Activated CD8-positive, alpha-beta T cell treated with anti-CD3 and anti-CD28 coated beads for 36 hours (primary cell): ENCODE measurements around the gene SETMAR. TPM values are rescaled to one million over a fixed set of nuclear protein-coding genes. Genes with fewer than 3 reads are reported as not detected.
"Not testable (repeated sequence)": the region's sequence is repeated elsewhere in the genome, so short reads cannot be mapped to it uniquely, and the experiment has no call there.

ENCODE experiments used
- ATAC-seq: fragments of 200-7000 bp; cut with Tn5 transposase; one replicate; pipeline ENCODE4 v1.10.0; 2021; ENCODE audit warnings: mild to moderate bottlenecking, moderate library complexity
- CTCF ChIA-PET: fragments of 350-600 bp; sonication (Branson Sonifier 250); formaldehyde crosslinking; loops from one replicate; lab custom pipeline; 2021; ENCODE audit warnings: antibody characterized with exemption; lab: Charles Lee
- POLR2A ChIA-PET: fragments of 350-600 bp; sonication (Branson Sonifier 250); formaldehyde crosslinking; loops from one replicate; lab custom pipeline; 2021; ENCODE audit warnings: antibody characterized with exemption; lab: Charles Lee
- DNase-seq: peaks from one replicate; pipeline ENCODE4 v3.0.0-alpha.2; 2020
- H3K27ac Mint-ChIP-seq: one replicate; pipeline ENCODE4 v1.8.0; 2021; ENCODE audit warnings: mild to moderate bottlenecking, mixed read lengths
- H3K27me3 Mint-ChIP-seq: one replicate; pipeline ENCODE4 v1.8.0; 2021; ENCODE audit warnings: mixed read lengths
- H3K36me3 Mint-ChIP-seq: one replicate; pipeline ENCODE4 v1.8.0; 2021; ENCODE audit warnings: low read depth, mixed read lengths
- H3K4me1 Mint-ChIP-seq: one replicate; pipeline ENCODE4 v1.8.0; 2021; ENCODE audit warnings: low read depth, mixed read lengths
- H3K4me3 Mint-ChIP-seq: one replicate; pipeline ENCODE4 v1.8.0; 2021; ENCODE audit warnings: mild to moderate bottlenecking, moderate library complexity, mixed read lengths
- H3K9me3 Mint-ChIP-seq: one replicate; pipeline ENCODE4 v1.8.0; 2021; ENCODE audit warnings: mixed read lengths
- intact Hi-C: fragments of 100-400 bp; cut with micrococcal nuclease; formaldehyde crosslinking; loops from one replicate; pipeline ENCODE4 v1.10.0; 2022
- total RNA-seq, 2 experiments: library from RNA; stranded (reverse); gene quantifications; one replicate each; pipeline ENCODE4 v1.2.3, GENCODE V29; 2021
- TF ChIP-seq, protein P1 (sequence below): fragments of 200-600 bp; IDR thresholded peaks from one replicate; pipeline ENCODE4 v1.8.0; 2022; ENCODE audit warnings: antibody characterized with exemption, mild to moderate bottlenecking

SETMAR gene
- total RNA-seq, 2 experiments from 2014 or later: 13.6 to 14.6 TPM

DNA sequence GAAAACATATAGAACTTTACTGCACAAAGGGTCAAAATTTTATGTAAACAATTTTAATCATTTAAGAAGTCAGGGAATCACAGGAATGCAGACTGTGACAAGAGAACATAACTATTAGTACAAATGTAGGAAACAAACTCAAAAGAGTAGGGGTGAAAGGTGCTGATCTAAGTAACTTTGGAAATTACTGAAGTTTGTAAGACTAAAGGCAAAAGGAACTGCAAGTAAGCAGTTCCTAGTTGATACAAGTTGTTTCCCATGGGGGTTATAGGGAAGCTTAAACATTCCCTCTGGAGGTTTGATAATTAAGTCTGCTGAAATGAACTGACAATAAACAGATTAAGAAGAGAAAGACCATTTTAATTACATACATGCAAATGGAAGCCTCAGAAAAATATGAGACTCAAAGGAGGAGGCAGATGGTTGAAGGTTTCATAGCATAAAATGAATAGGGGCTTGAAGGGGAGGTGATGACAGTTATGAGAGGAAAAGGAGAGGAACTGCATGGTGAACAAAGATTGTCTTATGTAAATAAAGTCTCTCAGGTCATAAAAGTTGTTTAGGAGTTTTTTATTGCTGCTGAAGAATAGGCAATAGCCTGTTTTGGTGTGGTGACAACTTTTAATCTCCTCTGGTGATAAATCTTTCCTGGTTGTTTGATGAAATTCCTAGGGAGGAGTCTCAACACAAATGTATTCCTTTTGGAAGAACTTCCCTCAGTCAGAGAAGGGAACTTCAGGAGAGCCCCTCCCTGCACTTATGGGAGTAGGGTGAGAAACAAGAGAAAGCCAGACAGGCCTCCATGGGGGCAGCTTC is 17.1 kb downstream of the SETMAR start:
- intact Hi-C loops: no loop called here
- ChIA-PET POLR2A (no interaction called here), CTCF (no interaction called here)
- ATAC-seq: no peak
- Mint-ChIP-seq H3K4me1 (peaks cover 4% of the 10 kb centered on the region), H3K4me3 (no peak overlapping the region), H3K9me3 (no peaks in the 10 kb centered on the region), H3K27ac (no peak overlapping the region), H3K36me3 (peaks cover 17% of the 10 kb centered on the region), H3K27me3 (no peaks in the 10 kb centered on the region)
- no peak for DNase-seq
- TF ChIP-seq, protein P1, sequence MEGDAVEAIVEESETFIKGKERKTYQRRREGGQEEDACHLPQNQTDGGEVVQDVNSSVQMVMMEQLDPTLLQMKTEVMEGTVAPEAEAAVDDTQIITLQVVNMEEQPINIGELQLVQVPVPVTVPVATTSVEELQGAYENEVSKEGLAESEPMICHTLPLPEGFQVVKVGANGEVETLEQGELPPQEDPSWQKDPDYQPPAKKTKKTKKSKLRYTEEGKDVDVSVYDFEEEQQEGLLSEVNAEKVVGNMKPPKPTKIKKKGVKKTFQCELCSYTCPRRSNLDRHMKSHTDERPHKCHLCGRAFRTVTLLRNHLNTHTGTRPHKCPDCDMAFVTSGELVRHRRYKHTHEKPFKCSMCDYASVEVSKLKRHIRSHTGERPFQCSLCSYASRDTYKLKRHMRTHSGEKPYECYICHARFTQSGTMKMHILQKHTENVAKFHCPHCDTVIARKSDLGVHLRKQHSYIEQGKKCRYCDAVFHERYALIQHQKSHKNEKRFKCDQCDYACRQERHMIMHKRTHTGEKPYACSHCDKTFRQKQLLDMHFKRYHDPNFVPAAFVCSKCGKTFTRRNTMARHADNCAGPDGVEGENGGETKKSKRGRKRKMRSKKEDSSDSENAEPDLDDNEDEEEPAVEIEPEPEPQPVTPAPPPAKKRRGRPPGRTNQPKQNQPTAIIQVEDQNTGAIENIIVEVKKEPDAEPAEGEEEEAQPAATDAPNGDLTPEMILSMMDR: no peak

DNA sequence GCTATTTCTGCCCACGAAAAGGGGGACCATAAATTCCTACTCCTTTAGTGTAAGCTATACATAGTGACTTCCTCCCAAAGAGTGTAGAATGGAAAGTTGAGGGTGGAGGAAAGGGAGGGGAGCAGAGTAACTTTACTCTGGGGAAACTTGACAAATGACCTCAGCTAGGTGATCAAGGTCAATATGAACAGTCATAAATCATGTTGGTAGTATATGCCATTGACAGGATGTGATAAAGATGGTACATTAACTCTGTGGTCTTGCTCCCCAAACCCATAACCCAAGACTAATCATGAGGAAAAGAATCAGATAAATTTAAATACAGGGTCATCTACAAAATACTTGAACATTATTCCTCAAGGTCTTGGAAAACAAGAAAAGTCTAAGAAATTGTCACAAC is 18.6 kb downstream of the SETMAR start:
- Mint-ChIP-seq H3K4me3 (no peak overlapping the region), H3K36me3 (peaks cover 9% of the 10 kb centered on the region), H3K4me1 (peaks cover 4% of the 10 kb centered on the region), H3K9me3 (no peaks in the 10 kb centered on the region), H3K27ac (no peak overlapping the region), H3K27me3 (no peaks in the 10 kb centered on the region)
- TF ChIP-seq, protein P1: no peak
- intact Hi-C loops: no loop called here
- POLR2A ChIA-PET: interaction anchor here (1.1 kb wide), 1 partner anchor 9 kb away, joined by 3 read pairs; no protein-coding TSS in a partner anchor
- CTCF ChIA-PET: no interaction called here
- DNase-seq (no peak), ATAC-seq (no peak)

DNA sequence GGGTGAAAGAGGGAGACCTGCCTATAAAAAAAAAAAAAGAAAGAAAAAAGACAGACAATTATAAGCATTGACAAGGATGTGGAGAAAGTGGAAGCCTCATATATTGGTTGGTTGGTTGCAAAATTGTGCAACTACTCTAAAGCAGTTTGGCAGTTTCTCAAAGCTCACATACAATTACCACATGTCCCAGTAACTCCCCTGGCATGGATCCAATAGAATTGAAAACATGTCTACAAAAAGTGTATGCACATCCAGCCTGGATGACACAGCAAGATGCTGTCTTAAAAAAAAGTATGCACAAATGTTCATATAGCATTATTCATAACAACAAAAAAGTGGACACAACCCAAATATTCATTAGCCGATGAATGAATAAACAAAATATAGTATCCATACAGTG is 19.5 kb downstream of the SETMAR start:
- Mint-ChIP-seq H3K36me3 (peaks cover 6% of the 10 kb centered on the region), H3K27ac (no peak overlapping the region), H3K9me3 (peaks cover 5% of the 10 kb centered on the region), H3K4me1 (peaks cover 4% of the 10 kb centered on the region), H3K27me3 (no peaks in the 10 kb centered on the region), H3K4me3 (no peak overlapping the region)
- intact Hi-C loops: no loop called here
- CTCF ChIA-PET: interaction anchor here (0.7 kb wide), 1 partner anchor 28 kb away, joined by 3 read pairs; no protein-coding TSS in a partner anchor
- POLR2A ChIA-PET: no interaction called here
- TF ChIP-seq, protein P1: no peak
- ATAC-seq (no peak), DNase-seq (no peak)

DNA sequence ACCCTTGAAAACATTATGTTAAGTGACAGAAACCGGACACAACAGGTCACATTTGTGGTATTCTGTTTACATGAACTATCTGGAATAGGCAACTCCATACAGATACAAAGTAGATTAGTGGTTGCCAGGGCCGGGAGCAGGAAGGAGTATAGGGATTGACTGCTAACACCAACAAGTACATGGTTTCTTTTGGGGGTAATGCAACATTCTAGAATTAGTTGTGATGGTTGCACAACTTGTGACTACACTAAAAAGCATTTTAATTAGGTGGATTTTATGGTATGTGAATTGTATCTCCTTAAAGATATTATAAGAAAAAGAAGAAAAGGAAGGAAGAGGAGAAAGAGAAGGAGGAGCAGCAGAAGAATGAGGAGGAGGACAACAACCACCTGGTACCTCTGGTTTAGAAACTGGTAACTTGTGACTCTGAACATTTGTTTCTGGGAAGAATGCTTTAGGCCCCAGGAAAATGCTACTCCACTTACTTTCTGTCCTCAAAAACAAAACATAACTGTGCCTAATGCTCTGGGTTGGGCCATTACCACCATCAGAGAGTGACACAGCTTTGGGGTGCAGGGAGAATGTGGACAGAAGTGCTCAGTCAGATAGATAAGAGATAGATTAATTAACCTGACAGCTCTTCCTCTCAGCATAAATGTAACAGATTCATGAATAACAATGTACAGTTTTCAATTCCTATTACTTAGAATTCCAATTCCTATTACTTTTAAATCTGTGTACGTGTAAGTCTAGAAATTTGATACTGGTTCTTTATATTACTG is 20.3 kb downstream of the SETMAR start:
- DNase-seq (no peak), ATAC-seq (no peak)
- Mint-ChIP-seq H3K27me3 (no peaks in the 10 kb centered on the region), H3K9me3 (peaks cover 8% of the 10 kb centered on the region), H3K27ac (no peak overlapping the region), H3K4me1 (peaks cover 4% of the 10 kb centered on the region), H3K4me3 (no peak overlapping the region), H3K36me3 (peaks cover 4% of the 10 kb centered on the region)
- POLR2A ChIA-PET: no interaction called here
- intact Hi-C loops: no loop called here
- CTCF ChIA-PET: interaction anchor here (0.7 kb wide), 1 partner anchor 27 kb away, joined by 3 read pairs; no protein-coding TSS in a partner anchor
- TF ChIP-seq, protein P1: no peak

DNA sequence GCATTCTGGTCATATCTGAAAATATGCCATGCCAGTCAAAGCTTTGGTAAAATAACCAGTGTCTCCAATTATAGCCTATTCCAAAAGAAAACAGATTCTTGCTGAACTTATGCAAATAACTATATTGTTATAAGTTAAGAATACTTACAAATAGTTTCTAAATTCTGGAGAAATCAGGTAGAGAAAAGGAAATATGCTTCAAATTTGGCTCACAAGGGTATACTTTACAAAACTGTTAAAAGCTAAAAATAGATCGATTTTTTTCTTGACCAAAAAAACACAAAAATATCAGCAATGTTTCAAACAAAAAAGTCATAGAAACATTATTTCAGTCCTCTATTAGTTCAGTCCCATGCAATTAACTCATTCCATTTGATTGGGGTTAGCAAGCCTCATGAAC is 23.7 kb downstream of the SETMAR start:
- Mint-ChIP-seq H3K27me3 (no peaks in the 10 kb centered on the region), H3K27ac (no peak overlapping the region), H3K4me3 (no peak overlapping the region), H3K9me3 (peaks cover 25% of the 10 kb centered on the region), H3K36me3 (peaks cover 19% of the 10 kb centered on the region), H3K4me1 (peaks cover under 1% of the 10 kb centered on the region)
- intact Hi-C loops: no loop called here
- TF ChIP-seq, protein P1: no peak
- POLR2A ChIA-PET: no interaction called here
- DNase-seq (no peak), ATAC-seq (no peak)
- CTCF ChIA-PET: interaction anchor here (1.4 to 2.3 kb wide), 3 partner anchors 12 to 306 kb away, joined by 4 to 10 read pairs (median 8); no protein-coding TSS in a partner anchor

DNA sequence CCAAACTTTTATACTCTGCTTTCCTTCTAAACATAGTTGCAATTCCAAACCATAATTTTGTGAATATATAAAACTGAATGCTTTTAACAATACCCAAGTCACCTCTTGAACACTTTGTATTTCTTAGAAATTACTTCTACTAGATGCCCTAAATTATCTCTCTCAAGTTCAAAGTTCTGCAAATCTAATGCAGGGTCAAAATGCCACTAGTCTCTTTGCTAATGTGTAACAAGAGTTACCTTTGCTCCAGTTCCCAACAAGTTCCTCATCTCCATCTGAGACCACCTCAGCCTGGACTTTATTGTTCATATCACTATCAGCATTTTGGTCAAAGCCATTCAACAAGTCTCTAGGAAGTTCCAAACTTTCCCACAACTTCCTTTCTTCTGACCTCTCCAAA is 26.6 kb downstream of the SETMAR start:
- H3K4me1 Mint-ChIP-seq, POLR2A ChIA-PET, intact Hi-C loops, DNase-seq, CTCF ChIA-PET, ATAC-seq, H3K27ac Mint-ChIP-seq, H3K27me3 Mint-ChIP-seq, H3K4me3 Mint-ChIP-seq: not testable (repeated sequence)
- Mint-ChIP-seq H3K9me3 (peaks cover 25% of the 10 kb centered on the region), H3K36me3 (peaks cover 19% of the 10 kb centered on the region)
